ENCODE results near the gene MRFAP1. TPM values are rescaled to one million over a fixed set of nuclear protein-coding genes. Genes with fewer than 3 reads are reported as not detected.
A peak's percentile ranks its signal among the peaks of the same experiment; 100 is the strongest.

MRFAP1 gene
- total RNA-seq, 1 experiment from 2014 or later = 387 TPM

DNA sequence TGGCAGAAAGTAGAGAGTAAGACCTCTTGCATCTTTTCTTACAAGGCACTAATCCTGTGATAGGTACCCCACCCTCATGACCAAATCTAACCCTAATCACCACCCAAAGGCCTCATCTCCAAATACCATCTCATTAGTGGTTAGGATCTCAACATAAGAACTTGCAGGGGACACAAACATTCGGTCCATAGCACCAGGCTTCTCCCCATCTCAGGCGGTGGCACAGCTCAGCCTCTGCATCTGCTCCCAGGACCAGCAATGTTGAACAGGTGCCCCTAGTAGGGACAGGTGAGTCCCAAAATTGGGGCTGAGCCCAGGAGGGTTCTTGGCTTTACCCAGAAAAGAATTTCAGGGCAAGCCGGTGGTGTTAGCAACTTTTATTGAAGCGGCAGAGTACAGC lies 8.4 kb upstream of the MRFAP1 start:
- H3K27ac Mint-ChIP-seq (ENCODE audit: low read depth, unreplicated experiment) = no peak overlapping the region
- H3K4me1 Mint-ChIP-seq (ENCODE audit: insufficient read depth, unreplicated experiment) = peaks cover 18% of the 10 kb centered on the region
- peaks cover 6% of the 10 kb centered on the region for H3K36me3 Mint-ChIP-seq (ENCODE audit: insufficient read depth, unreplicated experiment)
- ChIA-PET POLR2A (interaction anchor here (0.6 to 3.0 kb wide), 4 partner anchors 8 to 77 kb away, joined by 3 to 18 read pairs (median 8); partner anchors contain the start of genes MRFAP1 and MRFAP1L1), CTCF (no interaction called here)
- intact Hi-C loops (cut with micrococcal nuclease) = loop anchor here (5.0 kb wide), 1 partner anchor 55 kb away; the partner anchor contains the start of gene MAN2B2
- TF ChIP-seq, protein P1, sequence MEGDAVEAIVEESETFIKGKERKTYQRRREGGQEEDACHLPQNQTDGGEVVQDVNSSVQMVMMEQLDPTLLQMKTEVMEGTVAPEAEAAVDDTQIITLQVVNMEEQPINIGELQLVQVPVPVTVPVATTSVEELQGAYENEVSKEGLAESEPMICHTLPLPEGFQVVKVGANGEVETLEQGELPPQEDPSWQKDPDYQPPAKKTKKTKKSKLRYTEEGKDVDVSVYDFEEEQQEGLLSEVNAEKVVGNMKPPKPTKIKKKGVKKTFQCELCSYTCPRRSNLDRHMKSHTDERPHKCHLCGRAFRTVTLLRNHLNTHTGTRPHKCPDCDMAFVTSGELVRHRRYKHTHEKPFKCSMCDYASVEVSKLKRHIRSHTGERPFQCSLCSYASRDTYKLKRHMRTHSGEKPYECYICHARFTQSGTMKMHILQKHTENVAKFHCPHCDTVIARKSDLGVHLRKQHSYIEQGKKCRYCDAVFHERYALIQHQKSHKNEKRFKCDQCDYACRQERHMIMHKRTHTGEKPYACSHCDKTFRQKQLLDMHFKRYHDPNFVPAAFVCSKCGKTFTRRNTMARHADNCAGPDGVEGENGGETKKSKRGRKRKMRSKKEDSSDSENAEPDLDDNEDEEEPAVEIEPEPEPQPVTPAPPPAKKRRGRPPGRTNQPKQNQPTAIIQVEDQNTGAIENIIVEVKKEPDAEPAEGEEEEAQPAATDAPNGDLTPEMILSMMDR (IDR thresholded peaks at IDR 0.05; ENCODE audit: unreplicated experiment) = no peak
- no peak overlapping the region for H3K4me3 Mint-ChIP-seq (ENCODE audit: unreplicated experiment)
- H3K27me3 Mint-ChIP-seq (ENCODE audit: insufficient read depth, unreplicated experiment) = no peaks in the 10 kb centered on the region
- no peaks in the 10 kb centered on the region for H3K9me3 Mint-ChIP-seq (ENCODE audit: unreplicated experiment)
- BruUV-seq (replicated peaks) = no TSS peak
- no peak for DNase-seq (ENCODE audit: unreplicated experiment)

DNA sequence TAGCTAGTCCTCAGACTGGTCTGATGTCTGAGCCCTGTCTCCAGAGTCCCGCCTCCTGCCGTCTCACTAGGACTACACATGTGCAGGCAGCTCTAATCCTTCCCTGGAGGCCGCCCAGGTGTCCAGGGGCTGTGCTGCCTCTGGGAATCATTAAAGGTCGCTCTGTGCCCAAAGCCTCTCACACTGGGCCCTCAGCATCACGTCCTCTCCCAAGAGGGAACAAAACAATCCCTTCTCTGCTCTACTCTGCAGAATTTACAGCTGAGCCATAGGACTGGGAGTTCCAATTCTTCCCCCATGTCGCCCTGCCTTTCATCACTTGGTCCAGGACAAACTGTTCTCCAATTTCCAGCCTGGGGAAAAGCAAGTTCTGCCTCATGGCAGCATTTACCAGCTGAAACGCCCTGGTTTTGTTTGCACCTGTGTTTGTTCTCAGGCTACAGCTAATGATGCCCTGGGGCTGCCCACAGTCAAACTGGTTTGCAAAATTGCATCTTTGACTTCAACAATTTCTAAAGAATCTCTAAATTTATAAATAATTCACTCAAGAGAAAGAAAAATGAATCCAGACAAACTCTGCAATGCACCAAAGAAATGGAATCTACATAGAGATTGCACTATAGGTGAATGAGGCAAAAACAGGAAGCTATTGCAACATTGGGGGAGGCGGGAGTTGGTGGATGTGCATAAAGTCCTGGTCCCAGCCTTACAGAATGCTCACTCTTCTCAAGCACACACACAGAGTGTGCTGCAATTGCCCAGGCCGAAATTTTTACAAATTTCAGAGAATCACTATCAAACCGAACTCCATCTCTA lies 7.2 kb upstream of the MRFAP1 start:
- Mint-ChIP-seq H3K27me3 (ENCODE audit: insufficient read depth, unreplicated experiment) (no peaks in the 10 kb centered on the region), H3K4me1 (ENCODE audit: insufficient read depth, unreplicated experiment) (peaks cover 18% of the 10 kb centered on the region), H3K4me3 (ENCODE audit: unreplicated experiment) (peak overlapping the region; percentile 46), H3K36me3 (ENCODE audit: insufficient read depth, unreplicated experiment) (peaks cover 6% of the 10 kb centered on the region), H3K9me3 (ENCODE audit: unreplicated experiment) (no peaks in the 10 kb centered on the region), H3K27ac (ENCODE audit: low read depth, unreplicated experiment) (peak overlapping the region; percentile 85)
- peak; percentile 84 for DNase-seq (ENCODE audit: unreplicated experiment)
- intact Hi-C loops (cut with micrococcal nuclease) = loop anchor here (5.0 kb wide), 1 partner anchor 56 kb away; the partner anchor contains the start of gene MAN2B2
- TF ChIP-seq, protein P1 (IDR thresholded peaks at IDR 0.05; ENCODE audit: unreplicated experiment) = no peak
- ChIA-PET CTCF (interaction anchor here (0.6 to 1.6 kb wide), 5 partner anchors 9 to 44 kb away, joined by 3 to 5 read pairs (median 3); no protein-coding TSS in a partner anchor), POLR2A (interaction anchor here (0.5 to 3.0 kb wide), 16 partner anchors 9 to 354 kb away, joined by 3 to 18 read pairs (median 3); partner anchors contain the start of genes BLOC1S4, MAN2B2, MRFAP1L1 and TBC1D14)
- no TSS peak for BruUV-seq (replicated peaks)

DNA sequence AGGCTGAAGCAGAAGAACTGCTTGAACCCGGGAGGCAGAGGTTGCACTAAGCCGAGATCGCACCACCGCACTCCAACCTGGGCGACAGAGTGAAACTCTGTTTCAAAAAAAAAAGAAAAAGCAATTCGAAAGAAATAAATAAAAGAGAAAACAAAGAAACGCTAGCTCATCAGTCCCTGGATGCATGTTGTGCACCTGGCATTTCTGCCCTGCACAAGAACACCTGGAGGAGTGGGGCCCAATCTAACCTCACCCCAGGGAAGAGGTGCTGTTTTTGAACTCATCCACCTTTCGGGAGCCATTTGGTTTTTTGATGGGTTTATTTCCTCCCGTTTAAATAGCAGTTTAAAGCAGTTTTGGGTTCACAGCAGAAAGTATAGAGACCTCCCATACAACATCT lies 5.7 kb upstream of the MRFAP1 start:
- POLR2A ChIA-PET = interaction anchor here (0.7 to 3.0 kb wide), 3 partner anchors 60 to 192 kb away, joined by 3 to 18 read pairs (median 6); partner anchors contain the start of genes MAN2B2 and MRFAP1L1
- H3K4me3 Mint-ChIP-seq (ENCODE audit: unreplicated experiment) = no peak overlapping the region

More for the DNA sequence above, 5.7 kb upstream of the MRFAP1 start:
- Mint-ChIP-seq H3K9me3 (ENCODE audit: unreplicated experiment) (no peaks in the 10 kb centered on the region), H3K36me3 (ENCODE audit: insufficient read depth, unreplicated experiment) (peaks cover 6% of the 10 kb centered on the region), H3K4me1 (ENCODE audit: insufficient read depth, unreplicated experiment) (peaks cover 18% of the 10 kb centered on the region), H3K27me3 (ENCODE audit: insufficient read depth, unreplicated experiment) (no peaks in the 10 kb centered on the region), H3K27ac (ENCODE audit: low read depth, unreplicated experiment) (no peak overlapping the region)
- TF ChIP-seq, protein P1 (IDR thresholded peaks at IDR 0.05; ENCODE audit: unreplicated experiment) = no peak
- no peak for DNase-seq (ENCODE audit: unreplicated experiment)
- no TSS peak for BruUV-seq (replicated peaks)
- CTCF ChIA-PET = no interaction called here
- intact Hi-C loops (cut with micrococcal nuclease) = loop anchor here (5.0 kb wide), 1 partner anchor 57 kb away; the partner anchor contains the start of gene MAN2B2
